GM21619 (cell line): Measurements from ENCODE around the gene AFF1.

ENCODE experiments used
- ATAC-seq: cut with Tn5 transposase; IDR thresholded peaks from one replicate; pipeline ENCODE4 v1.9.1; 2021; ENCODE audit not compliant: unreplicated experiment

AFF1 gene

DNA sequence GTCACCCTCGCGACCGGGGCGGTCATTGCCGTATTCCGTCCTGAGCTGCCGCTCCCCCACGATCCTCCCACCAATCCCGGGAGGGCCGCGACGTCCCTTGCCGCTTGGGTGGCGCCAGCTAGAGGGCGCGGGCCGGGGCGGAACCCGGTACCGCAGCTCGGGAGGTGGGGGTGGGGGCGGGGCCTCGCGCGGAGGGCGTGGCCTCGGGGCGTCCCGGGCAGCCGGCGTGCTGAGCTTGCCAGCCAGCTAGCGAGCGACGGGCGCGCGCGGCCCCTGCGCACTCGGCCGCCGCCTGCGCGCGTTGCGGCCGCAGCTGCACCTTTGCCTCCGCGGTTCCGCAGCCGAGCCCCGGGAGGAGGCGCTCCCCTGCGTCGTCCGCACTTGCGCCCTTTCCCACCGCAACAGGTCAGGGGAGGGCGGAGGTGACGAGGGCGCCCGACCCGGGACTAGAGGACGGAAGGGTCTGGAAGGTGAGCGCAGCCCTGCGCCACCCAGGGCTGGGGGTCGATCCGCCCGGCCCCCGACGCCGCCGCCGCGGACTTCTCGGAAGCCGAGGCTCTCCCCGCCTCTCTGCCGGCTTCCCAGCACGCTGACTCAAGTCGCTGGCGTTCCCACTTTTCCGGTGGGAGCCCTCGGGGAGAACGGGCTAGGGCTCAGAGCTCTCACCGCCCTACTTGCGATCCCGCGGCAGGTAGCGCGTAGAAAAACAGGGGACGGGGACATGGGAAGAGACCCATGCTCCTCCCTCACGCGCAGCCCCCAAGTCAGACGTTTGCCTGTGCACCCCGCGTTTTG, at the start of gene AFF1:
Gene AFF1 (plus strand): TSS at position 241 of the 795 bp plus-strand sequence. CDS start 13,523 bp downstream, outside the sequence.
- ATAC-seq: peak; percentile 44

- no peak for ATAC-seq
Observed at GRCh38 chr4:86890790-86891189, 44.0 kb upstream of the AFF1 start.

DNA sequence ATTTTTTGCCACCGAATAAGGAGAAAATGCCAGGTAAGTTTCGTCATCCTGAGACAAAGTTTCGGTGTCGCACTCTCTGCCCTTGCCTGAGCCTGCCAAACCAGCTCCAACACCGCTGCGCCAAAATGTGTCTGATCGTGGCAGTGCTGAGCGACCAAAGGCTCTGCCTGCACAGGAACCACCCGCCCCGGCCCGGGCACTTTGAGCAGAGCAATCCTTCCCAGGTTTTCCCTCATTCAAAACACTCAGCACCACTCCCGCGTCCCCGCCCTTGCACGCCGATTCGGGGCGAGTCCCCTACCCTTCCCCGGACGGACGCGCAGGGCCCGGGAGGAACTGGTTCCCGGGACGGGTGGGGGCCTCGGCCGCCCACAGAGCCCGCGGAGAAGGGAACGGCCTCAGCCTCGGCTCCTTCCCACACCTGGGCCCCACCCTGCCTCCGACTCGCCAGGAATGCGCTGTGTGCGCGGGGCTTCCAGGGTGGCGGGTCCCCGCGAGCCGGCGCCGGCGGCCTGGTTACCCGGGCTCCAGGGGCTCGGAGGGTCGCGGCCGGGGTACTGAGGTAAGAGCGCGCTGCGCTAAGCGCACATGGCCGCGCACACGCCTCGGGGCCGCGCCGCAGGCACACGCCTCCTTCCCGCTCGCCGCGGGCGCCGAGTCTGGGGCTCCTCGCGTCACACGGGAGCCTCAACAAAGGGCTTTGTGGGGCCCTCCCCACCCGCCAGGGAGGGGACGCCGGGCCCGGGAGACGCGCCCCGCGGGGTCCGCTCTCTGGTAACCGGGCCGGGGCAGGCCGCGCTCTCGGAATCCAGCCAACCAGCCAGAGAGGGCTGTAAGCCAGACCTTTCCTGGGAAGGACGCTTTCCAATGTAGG, 42.8 kb upstream of the AFF1 start, which contains the start of gene C4orf36:
Gene C4orf36 (minus strand): TSS at position 661 of the 874 bp plus-strand sequence. CDS start 902 bp downstream, outside the sequence.
- ATAC-seq: peak; percentile 61

DNA sequence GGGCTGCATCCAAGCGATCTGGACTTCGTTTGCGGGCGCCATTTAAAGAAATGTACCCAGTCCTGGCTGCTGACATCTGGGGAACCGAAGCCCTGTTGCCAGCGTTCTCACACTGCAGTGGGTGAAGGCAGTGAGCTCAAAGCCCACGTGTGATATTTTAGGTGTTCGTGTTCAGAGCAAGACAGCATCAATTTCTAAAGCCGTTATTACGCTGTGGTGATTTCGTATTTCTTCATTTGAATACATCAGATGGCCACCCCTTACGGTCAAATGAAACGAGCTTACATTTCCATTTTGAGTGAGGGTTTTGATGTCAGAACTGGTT, 42.2 kb upstream of the AFF1 start:
- no peak for ATAC-seq

GRCh38 chr4:86893136-86893535, 41.7 kb upstream of the AFF1 start:
- ATAC-seq: no peak

DNA sequence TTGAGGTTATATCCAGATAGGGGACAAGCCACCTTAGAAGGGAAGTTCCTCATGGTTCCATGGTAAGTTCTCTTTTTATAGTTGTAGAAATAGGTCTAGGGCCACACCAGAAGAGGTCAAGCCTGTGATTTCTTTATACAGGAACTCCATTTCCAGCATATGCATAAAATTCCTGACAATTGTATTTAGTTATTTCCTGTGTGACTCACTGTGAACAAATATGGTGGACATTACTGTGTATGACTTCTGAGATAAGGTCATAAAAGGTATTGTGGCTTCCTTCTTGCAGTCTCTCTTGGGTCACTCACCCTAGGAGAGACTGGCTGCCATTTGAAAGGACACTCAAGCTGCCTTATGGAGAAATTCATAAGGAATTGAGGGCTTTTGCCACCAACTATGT, 40.4 kb upstream of the AFF1 start:
- ATAC-seq: no peak

- ATAC-seq: peak; percentile 55
Observed at GRCh38 chr4:86895692-86896488, 38.9 kb upstream of the AFF1 start.

DNA sequence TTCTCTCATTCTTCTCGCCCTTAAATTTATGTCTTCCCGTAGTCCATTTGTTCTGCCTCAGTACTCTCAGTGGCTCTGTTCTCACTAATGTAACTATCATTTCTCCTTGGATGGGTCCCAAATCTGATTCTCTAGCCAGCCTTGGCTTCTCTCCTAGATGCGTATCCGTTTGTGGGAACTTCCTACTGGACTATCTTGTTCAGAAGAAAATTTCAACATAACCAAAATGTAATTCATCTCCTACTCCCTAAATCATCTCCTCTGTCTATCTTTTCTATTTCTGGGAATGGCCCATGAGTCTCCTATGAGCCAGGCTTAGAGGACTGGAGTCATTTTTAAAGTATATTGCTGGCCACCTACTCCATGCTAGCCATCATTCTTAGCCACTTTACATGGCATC, 38.2 kb upstream of the AFF1 start:
- no peak for ATAC-seq

- ATAC-seq: no peak
Observed at GRCh38 chr4:86898562-86898961, 36.2 kb upstream of the AFF1 start.

DNA sequence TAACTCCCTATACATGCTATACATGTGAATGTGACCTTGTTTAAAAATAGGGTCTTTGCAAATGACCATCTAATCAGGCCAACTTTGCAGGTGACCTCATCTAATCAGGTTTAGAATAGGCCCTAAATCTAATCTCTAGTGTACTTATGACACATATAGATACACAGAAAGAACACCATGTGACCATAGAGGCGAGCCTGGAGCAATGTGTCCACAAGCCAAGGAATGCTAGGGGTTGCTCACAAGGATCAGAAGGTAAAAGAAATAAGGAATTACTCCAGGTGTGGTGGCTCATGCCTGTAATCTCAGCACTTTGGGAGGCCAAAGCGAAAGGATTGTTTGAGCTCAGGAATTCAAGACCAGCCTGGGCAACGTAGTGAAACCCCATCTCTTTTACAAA, 32.9 kb upstream of the AFF1 start:
- ATAC-seq: no peak

DNA sequence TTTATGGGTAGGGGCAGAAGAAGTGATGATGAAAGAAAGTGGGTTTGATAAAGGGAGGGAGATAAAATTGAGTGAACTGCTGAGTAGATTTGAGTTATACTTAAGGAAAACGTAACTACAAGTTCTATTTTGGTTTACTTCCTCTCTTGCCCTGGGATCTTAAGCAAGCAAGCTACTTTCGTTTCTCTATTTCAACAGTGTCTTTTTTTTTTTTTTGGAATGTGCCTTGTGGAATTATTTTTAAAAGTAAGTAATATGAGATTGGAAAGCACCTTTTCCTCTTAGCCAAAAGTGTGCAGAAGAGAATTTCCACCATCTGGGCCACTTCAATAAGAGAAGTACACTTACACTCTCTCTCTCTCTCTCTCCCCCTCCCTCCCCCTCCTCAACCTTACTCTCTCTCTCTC, 26.6 kb upstream of the AFF1 start:
- no peak for ATAC-seq

DNA sequence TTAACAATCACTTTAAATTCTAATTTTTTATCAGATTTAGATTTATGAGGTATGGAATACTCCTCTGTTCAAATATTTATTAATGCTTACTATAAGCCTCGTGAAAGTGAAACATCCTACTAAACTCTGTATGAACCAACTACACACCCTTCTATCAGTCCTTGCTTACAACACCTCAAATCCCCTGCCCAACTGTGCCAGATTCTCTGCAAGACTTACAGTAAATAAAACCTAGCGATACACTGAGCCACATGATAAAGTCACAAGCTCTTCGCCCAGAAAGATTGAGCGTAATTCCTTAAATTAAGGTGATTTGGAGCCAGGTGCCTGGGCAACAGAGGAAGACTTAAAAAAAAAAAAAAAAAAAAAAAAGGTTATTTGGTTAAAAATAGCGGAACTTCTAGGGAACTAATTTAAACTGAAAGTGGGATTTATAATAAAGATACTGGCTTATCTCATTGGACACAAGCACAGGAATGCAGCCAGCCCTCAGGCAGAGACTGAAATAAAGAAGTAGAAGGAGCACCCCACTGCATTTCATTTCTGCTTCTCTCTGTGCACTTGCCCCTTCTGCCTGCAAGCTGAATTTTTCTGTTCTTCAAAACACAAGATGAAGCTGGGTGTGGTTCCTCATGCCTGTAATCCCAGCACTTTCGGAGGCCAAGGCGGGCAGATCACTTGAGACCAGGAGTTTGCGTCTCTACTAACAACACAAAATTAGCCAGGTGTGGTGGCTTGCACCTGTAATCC, 25.1 kb upstream of the AFF1 start:
- ATAC-seq: no peak

DNA sequence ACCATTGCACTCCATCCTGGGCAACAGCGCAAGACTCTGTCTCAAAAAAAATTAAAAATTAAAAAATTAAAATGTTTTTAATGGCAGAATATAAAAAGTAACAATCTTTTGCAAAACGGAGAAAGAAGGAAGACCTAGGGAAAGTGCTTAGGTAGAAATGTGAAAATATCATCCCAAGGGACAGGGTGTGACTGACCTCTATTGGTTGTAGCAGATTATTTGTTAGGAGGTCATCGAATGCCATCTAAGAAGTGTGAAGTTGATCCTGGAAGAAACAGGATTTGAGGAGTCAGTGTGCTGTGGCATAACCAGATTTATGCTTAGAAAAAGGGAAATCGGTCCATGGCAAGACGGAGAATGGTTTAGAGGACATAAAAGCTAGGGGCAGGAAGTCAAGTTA, 24.4 kb upstream of the AFF1 start:
- no peak for ATAC-seq

GRCh38 chr4:86910820-86911684, 23.8 kb upstream of the AFF1 start:
- ATAC-seq: no peak

- ATAC-seq: no peak
Observed at GRCh38 chr4:86916392-86916791, 18.4 kb upstream of the AFF1 start.

DNA sequence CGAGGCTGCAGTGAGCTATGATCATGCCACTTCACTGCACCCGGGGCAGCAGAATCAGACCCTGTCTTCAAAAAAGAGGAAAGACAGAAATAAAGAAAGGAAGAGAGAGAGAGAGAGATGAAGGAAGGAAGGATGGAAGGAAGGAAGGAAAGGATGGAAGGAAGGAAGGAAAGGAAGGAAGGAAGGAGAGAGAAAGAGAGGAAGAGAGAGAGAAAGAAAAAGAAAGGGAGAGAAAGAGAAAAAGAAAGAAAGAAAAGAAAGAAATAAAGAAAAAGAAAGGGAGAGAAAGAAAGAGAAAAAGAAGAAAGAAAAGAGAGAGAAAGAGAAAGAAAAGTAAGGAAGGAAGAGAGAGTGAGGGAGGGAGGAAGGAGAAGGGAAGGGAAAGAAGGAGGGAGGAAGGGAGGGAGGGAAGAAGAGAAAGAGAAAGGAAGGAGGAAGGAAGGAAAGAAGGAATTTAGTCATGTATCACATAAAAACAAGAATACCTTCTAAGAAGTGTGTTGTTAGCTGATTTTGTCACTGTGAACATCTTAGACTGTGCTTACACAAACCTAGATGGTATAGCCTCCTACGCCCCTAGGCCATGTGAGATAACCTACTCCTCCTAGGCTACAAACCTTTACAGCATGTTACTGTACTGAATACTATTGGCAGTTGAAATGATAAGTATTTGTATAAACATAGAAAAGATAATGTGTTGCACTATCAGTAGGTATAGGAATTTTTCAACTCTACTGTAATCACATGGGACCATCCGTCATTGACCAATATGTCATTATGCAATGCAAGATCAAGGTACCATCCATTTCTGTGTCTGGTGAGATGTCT, 17.4 kb upstream of the AFF1 start:
- ATAC-seq: no peak

DNA sequence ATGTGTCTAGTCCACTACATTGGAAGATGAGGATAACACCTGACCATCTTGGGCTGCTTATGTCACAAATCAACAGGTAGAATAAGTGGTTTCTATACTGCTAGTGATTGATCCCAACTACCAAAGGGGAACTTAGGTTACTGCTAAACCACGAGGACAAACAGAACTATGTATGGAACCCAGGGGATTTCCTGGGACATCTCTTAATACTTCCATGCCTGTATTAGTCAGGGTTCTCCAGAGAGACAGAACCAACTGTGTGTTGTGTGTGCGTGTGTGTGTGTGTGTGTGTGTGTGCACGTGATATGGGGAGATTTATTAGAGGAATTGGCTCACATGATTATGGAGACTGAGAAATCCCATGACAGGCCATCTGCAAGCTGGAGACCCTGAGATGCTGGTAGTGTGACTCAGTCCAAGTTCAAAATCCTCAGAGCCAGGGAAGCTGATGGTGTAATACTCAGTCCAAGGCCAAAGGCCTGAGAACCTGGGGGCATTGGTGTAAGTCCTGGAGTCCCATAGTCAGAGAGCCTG, 16.2 kb upstream of the AFF1 start:
- ATAC-seq: no peak

DNA sequence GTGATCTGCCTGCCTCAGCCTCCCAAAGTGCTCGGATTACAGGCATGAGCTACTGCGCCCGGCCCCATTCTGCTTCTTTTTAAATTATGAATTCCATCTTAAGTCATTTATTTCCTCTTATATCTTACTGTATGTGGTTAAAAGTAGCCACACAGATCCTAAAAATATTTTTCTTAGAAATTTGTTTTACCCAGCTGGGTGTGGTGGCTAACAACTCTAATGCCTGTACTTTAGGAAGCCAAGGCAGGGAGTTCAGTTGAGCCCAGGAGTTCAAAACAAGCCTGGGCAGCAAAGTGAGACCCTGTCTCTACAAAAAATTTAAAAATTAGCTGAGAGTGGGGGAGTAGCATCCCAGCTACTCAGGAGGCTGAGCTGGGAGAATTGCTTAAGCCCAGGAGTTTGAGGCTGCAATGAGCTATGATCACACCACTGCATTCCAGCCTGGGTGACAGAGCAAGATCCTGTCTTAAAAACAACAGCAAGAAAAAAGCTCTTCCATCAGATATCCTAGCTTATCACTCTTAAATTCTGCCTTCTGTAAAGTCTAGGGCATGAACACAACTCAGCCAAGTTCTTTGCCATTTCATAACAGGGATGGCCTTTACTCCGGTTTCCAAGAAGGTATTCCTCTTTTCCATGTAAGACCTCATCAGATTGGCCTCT, 15.1 kb upstream of the AFF1 start:
- ATAC-seq: no peak
